Loucy (cell line): ENCODE results near the gene ZNF227.
"Not testable (repeated sequence)": the region's sequence is repeated elsewhere in the genome, so short reads cannot be mapped to it uniquely, and the experiment has no call there.

Source experiments
- H2AFZ ChIP-seq: fragments of 200-600 bp; sonication (generic); 2 replicates; pipeline ENCODE4 v1.6.0; 2016; ENCODE audit warnings: antibody characterized with exemption, mild to moderate bottlenecking, low read length, moderate library complexity
- H3F3A ChIP-seq: fragments of 200-600 bp; 2 replicates; pipeline ENCODE4 v1.6.0; 2016; ENCODE audit warnings: antibody characterized with exemption, low read depth, mild to moderate bottlenecking
- H3K27me3 ChIP-seq: fragments of 200-600 bp; sonication (generic); 2 replicates; pipeline ENCODE4 v1.6.1; 2014; ENCODE audit warnings: low read length, mild to moderate bottlenecking; ENCODE audit not compliant: insufficient read depth, poor library complexity, severe bottlenecking
- H3K36me3 ChIP-seq: fragments of 200-600 bp; sonication (generic); 2 replicates; pipeline ENCODE4 v1.6.1; 2016; ENCODE audit warnings: low read length; ENCODE audit not compliant: insufficient read depth
- H3K4me1 ChIP-seq: fragments of 200-600 bp; sonication (generic); 2 replicates; pipeline ENCODE4 v1.5.1; 2014; ENCODE audit warnings: low read length, mild to moderate bottlenecking; ENCODE audit not compliant: insufficient read depth, poor library complexity, severe bottlenecking
- H3K4me2 ChIP-seq: fragments of 200-600 bp; sonication (generic); 2 replicates; pipeline ENCODE4 v1.6.0; 2014; ENCODE audit warnings: antibody characterized with exemption, low read length, low read depth, mild to moderate bottlenecking; ENCODE audit not compliant: poor library complexity, severe bottlenecking
- H3K4me3 ChIP-seq: fragments of 200-600 bp; sonication (generic); 2 replicates; pipeline ENCODE4 v1.5.1; 2014; ENCODE audit warnings: low read length, mild to moderate bottlenecking, mixed read lengths; ENCODE audit not compliant: poor library complexity, severe bottlenecking
- H3K79me2 ChIP-seq: fragments of 200-600 bp; sonication (generic); 2 replicates; pipeline ENCODE4 v1.6.1; 2014; ENCODE audit warnings: low read length; ENCODE audit not compliant: insufficient read depth
- H3K9ac ChIP-seq: fragments of 200-600 bp; sonication (generic); 2 replicates; pipeline ENCODE4 v1.6.0; 2014; ENCODE audit warnings: mild to moderate bottlenecking, low read depth, low read length, moderate library complexity; ENCODE audit not compliant: poor library complexity, severe bottlenecking
- H3K9me2 ChIP-seq: fragments of 200-600 bp; sonication (generic); replicated peaks from 2 replicates; pipeline ENCODE4 v1.6.1; 2016; ENCODE audit warnings: low read depth, low read length, mixed read lengths
- H3K9me3 ChIP-seq: fragments of 200-600 bp; sonication (generic); 2 replicates; pipeline ENCODE4 v1.6.1; 2014; ENCODE audit warnings: mild to moderate bottlenecking, antibody characterized with exemption, low read length, low read depth; ENCODE audit not compliant: insufficient read depth
- H4K20me1 ChIP-seq: fragments of 200-600 bp; sonication (generic); 2 replicates; pipeline ENCODE4 v1.6.0; 2014; ENCODE audit warnings: antibody characterized with exemption, low read length, mild to moderate bottlenecking; ENCODE audit not compliant: insufficient read depth, poor library complexity, severe bottlenecking
- EZH2phosphoT487 ChIP-seq: fragments of 200-600 bp; IDR thresholded peaks from 2 replicates; pipeline ENCODE4 v1.6.1; 2018; ENCODE audit warnings: antibody characterized with exemption, mild to moderate bottlenecking, moderate library complexity, borderline replicate concordance
- TF ChIP-seq, protein P1 (sequence below): fragments of 200-600 bp; sonication (generic); conservative IDR thresholded peaks from 2 replicates; pipeline ENCODE4 v1.5.1; 2014; ENCODE audit warnings: mild to moderate bottlenecking, antibody characterized with exemption, low read length

The ZNF227 gene

DNA sequence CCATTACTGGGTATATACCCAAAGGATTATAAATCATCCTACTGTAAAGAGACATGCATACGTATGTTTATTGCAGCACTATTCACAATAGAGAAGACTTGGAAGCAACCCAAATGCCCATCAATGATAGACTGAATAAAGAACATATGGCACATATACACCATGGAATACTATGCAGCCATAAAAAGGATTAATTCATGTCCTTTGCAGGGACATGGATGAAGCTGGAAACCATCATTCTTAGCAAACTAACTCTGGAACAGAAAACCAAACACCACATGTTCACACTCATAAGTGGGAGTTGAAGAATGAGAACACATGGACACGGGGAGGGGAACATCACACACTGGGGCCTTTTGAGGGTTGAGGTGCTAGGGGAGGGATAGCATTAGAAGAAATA, 41.1 kb downstream of the ZNF227 start:
- H3K9ac ChIP-seq, H3K27me3 ChIP-seq, H3F3A ChIP-seq, H3K36me3 ChIP-seq, H3K79me2 ChIP-seq, H2AFZ ChIP-seq, H3K9me2 ChIP-seq, H3K4me1 ChIP-seq, H3K4me2 ChIP-seq, H3K9me3 ChIP-seq, H3K4me3 ChIP-seq, H4K20me1 ChIP-seq: not testable (repeated sequence)

DNA sequence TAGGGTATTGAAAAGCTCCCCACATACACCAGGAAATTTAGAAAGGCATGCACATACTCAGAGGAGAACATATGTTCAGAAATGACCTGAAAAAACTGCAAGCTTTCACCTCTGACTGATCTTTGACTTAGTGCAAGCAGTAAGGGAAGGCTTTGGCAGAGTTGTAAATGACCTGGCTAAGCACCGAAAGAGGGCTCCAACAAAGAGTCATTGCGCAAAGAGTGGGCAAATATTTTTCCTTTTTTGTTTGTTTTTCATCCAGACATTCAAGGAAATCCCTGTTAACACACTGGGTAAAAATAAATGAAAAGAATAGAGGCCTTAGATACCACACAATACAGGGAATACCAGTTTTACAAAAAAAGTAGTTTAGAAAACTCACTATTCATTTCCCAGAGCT, 42.2 kb downstream of the ZNF227 start:
- no peaks in the 10 kb centered on the region for H3K79me2 ChIP-seq
- no peaks in the 10 kb centered on the region for H3K36me3 ChIP-seq
- H3K4me1 ChIP-seq, result no peaks in the 10 kb centered on the region
- no peak overlapping the region for H3K4me2 ChIP-seq
- no peaks in the 10 kb centered on the region for H3F3A ChIP-seq
- no peaks in the 10 kb centered on the region for H4K20me1 ChIP-seq
- H2AFZ ChIP-seq, result no peak overlapping the region
- TF ChIP-seq EZH2phosphoT487, result no peak
- TF ChIP-seq, protein P1, sequence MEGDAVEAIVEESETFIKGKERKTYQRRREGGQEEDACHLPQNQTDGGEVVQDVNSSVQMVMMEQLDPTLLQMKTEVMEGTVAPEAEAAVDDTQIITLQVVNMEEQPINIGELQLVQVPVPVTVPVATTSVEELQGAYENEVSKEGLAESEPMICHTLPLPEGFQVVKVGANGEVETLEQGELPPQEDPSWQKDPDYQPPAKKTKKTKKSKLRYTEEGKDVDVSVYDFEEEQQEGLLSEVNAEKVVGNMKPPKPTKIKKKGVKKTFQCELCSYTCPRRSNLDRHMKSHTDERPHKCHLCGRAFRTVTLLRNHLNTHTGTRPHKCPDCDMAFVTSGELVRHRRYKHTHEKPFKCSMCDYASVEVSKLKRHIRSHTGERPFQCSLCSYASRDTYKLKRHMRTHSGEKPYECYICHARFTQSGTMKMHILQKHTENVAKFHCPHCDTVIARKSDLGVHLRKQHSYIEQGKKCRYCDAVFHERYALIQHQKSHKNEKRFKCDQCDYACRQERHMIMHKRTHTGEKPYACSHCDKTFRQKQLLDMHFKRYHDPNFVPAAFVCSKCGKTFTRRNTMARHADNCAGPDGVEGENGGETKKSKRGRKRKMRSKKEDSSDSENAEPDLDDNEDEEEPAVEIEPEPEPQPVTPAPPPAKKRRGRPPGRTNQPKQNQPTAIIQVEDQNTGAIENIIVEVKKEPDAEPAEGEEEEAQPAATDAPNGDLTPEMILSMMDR, result no peak
- H3K4me3 ChIP-seq, result no peak overlapping the region
- H3K27me3 ChIP-seq, result no peaks in the 10 kb centered on the region
- no peaks in the 10 kb centered on the region for H3K9me2 ChIP-seq
- H3K9ac ChIP-seq, result no peak overlapping the region
- peaks cover 3% of the 10 kb centered on the region; the same call in 1 of the 2 replicates for H3K9me3 ChIP-seq

DNA sequence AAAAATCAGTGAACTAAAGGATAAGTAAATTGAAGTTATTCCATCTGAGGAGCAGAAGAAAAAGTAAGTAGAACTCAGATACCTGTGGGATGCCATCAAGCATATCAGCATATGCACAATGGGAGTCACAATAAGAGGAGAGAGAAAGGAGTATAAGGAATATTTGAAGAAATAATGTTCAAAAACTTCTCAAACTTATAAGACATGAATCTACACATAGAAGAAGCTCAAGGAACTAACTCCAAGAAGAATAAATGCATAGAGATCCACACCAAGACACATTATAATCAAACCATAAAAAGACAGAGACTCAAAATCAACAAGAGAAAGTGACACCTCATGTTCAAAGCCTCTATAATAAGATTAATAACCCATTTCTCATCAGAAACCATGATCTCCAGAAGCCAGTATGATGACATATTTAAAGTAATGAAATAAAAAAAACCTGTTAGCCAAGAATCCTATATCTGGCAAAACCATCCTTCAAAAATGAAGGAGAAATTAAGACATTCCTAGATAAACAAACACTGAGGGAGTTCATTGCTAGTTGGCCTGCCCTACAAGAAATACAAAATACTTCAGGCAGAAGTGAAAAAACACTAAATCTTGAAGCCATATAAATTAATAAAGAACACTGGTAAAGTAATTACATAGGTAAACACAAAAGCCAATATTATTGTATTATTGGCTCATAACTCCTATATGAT, 43.5 kb downstream of the ZNF227 start:
- no peaks in the 10 kb centered on the region for H3K27me3 ChIP-seq
- no peaks in the 10 kb centered on the region for H3K9me2 ChIP-seq
- TF ChIP-seq, protein P1, result no peak
- TF ChIP-seq EZH2phosphoT487, result no peak
- H4K20me1 ChIP-seq, result no peaks in the 10 kb centered on the region
- no peak overlapping the region for H3K4me3 ChIP-seq
- no peak overlapping the region for H3K9ac ChIP-seq
- no peaks in the 10 kb centered on the region for H3K36me3 ChIP-seq
- no peaks in the 10 kb centered on the region for H3K4me1 ChIP-seq
- no peaks in the 10 kb centered on the region for H3K79me2 ChIP-seq
- no peaks in the 10 kb centered on the region for H3F3A ChIP-seq
- peaks cover 3% of the 10 kb centered on the region; the same call in 1 of the 2 replicates for H3K9me3 ChIP-seq
- no peak overlapping the region for H2AFZ ChIP-seq
- no peak overlapping the region for H3K4me2 ChIP-seq

DNA sequence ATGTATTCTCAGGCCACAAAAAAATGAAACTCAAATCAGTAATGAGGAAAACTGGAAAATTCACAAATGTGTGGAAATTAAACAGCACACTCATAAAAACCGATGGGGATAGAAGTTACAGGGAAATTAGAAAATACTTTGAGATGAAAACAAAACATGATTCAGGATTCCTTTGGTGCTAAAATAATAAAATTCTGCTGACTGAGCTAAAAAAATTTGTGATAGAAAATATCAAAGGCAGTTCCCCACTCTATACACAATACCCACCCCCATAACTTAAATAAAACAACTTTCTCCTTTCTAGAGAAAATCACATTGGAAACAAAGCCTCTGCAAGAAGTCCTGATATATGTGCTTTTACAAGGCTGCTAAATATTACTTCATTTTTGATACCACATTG, 45.8 kb downstream of the ZNF227 start:
- H3K9me3 ChIP-seq, result peaks cover 3% of the 10 kb centered on the region; the same call in 1 of the 2 replicates
- no peak for TF ChIP-seq EZH2phosphoT487
- TF ChIP-seq, protein P1, result no peak
- no peaks in the 10 kb centered on the region for H3K4me1 ChIP-seq
- H3K36me3 ChIP-seq, result no peaks in the 10 kb centered on the region
- no peaks in the 10 kb centered on the region for H3K9me2 ChIP-seq
- no peak overlapping the region for H3K4me3 ChIP-seq
- no peaks in the 10 kb centered on the region for H3K79me2 ChIP-seq
- H2AFZ ChIP-seq, result no peak overlapping the region
- H4K20me1 ChIP-seq, result no peaks in the 10 kb centered on the region
- no peak overlapping the region for H3K4me2 ChIP-seq
- no peaks in the 10 kb centered on the region for H3K27me3 ChIP-seq
- H3K9ac ChIP-seq, result no peak overlapping the region
- H3F3A ChIP-seq, result no peaks in the 10 kb centered on the region
